Measurements from ENCODE around the gene C17orf75. TPM values are rescaled to one million over a fixed set of nuclear protein-coding genes. Genes with fewer than 3 reads are reported as not detected.

The C17orf75 gene
- total RNA-seq, 1 donor from 2014 or later, result 19.4 TPM

DNA sequence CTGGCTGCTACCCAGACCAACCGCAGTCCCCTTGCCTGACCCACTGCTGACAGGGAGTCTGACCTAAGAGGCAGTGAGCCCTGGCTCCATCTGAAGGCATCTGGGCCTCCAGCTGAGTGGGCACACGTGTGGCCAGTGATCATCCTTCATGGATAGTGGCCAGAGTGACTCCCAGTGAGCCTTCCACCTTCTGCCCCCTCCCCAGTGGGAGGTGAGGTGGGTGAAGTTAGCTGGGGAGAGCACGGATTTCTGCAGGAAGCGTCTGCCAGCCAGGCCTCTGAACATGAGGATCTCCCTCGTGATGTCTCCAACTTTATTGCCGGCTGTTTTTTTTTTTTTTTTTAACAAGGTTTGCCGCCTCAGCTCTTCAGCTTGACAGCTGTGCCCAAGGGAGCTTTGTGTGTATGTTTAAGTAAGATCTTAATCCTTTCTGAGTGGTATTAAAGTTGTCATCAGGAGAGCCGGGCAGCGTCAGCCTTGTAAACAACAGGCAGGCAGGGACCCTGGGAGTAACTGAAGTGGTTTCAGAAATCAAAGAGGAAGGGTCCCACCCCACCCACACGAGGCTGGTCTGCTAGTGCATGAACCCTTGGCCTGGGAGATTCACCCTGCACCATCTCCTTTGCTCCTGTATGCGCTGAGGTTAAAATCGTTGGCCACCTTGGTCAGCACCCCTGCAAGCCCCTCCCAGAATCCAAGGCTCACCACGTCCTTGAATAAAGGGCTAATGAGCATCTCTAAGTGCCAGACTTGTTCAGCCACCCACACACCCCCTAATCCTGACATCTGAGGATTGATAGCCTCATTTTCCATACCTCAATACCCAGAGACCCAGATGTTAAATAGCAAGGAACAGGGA, 43.0 kb downstream of the C17orf75 start:
- no peak overlapping the region for H3K27ac Mint-ChIP-seq (ENCODE audit: unreplicated experiment)
- no peak for DNase-seq (ENCODE audit: extremely low spot score, unreplicated experiment)
- TF ChIP-seq, protein P1, sequence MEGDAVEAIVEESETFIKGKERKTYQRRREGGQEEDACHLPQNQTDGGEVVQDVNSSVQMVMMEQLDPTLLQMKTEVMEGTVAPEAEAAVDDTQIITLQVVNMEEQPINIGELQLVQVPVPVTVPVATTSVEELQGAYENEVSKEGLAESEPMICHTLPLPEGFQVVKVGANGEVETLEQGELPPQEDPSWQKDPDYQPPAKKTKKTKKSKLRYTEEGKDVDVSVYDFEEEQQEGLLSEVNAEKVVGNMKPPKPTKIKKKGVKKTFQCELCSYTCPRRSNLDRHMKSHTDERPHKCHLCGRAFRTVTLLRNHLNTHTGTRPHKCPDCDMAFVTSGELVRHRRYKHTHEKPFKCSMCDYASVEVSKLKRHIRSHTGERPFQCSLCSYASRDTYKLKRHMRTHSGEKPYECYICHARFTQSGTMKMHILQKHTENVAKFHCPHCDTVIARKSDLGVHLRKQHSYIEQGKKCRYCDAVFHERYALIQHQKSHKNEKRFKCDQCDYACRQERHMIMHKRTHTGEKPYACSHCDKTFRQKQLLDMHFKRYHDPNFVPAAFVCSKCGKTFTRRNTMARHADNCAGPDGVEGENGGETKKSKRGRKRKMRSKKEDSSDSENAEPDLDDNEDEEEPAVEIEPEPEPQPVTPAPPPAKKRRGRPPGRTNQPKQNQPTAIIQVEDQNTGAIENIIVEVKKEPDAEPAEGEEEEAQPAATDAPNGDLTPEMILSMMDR (IDR thresholded peaks at IDR 0.05), result no peak

GRCh38 chr17:32298298-32298697, 43.7 kb downstream of the C17orf75 start:
- no peak for DNase-seq (ENCODE audit: extremely low spot score, unreplicated experiment)
- no peaks in the 10 kb centered on the region for H3K9me3 Mint-ChIP-seq (ENCODE audit: unreplicated experiment)
- H3K36me3 Mint-ChIP-seq (ENCODE audit: unreplicated experiment), result no peaks in the 10 kb centered on the region
- TF ChIP-seq, protein P1 (IDR thresholded peaks at IDR 0.05), result no peak
- H3K4me1 Mint-ChIP-seq (ENCODE audit: unreplicated experiment), result peaks cover 6% of the 10 kb centered on the region
- no peak overlapping the region for H3K27ac Mint-ChIP-seq (ENCODE audit: unreplicated experiment)
- H3K27me3 Mint-ChIP-seq (ENCODE audit: unreplicated experiment), result no peaks in the 10 kb centered on the region
- no peak overlapping the region for H3K4me3 Mint-ChIP-seq (ENCODE audit: unreplicated experiment)

More for the DNA sequence above, 43.0 kb downstream of the C17orf75 start:
- Mint-ChIP-seq H3K27me3 (ENCODE audit: unreplicated experiment) (no peaks in the 10 kb centered on the region), H3K9me3 (ENCODE audit: unreplicated experiment) (no peaks in the 10 kb centered on the region), H3K4me3 (ENCODE audit: unreplicated experiment) (no peak overlapping the region), H3K36me3 (ENCODE audit: unreplicated experiment) (no peaks in the 10 kb centered on the region), H3K4me1 (ENCODE audit: unreplicated experiment) (peaks cover 11% of the 10 kb centered on the region)

- H3K4me1 Mint-ChIP-seq (ENCODE audit: unreplicated experiment), result peaks cover 3% of the 10 kb centered on the region
- no peaks in the 10 kb centered on the region for H3K36me3 Mint-ChIP-seq (ENCODE audit: unreplicated experiment)
- DNase-seq (ENCODE audit: extremely low spot score, unreplicated experiment), result no peak
- no peaks in the 10 kb centered on the region for H3K9me3 Mint-ChIP-seq (ENCODE audit: unreplicated experiment)
- H3K4me3 Mint-ChIP-seq (ENCODE audit: unreplicated experiment), result no peak overlapping the region
- H3K27ac Mint-ChIP-seq (ENCODE audit: unreplicated experiment), result no peak overlapping the region
- TF ChIP-seq, protein P1 (IDR thresholded peaks at IDR 0.05), result no peak
- no peaks in the 10 kb centered on the region for H3K27me3 Mint-ChIP-seq (ENCODE audit: unreplicated experiment)
These were observed 44.1 kb downstream of the C17orf75 start for GRCh38 chr17:32297860-32298259.

GRCh38 chr17:32297424-32297823, 44.5 kb downstream of the C17orf75 start:
- peaks cover 3% of the 10 kb centered on the region for H3K4me1 Mint-ChIP-seq (ENCODE audit: unreplicated experiment)
- H3K27me3 Mint-ChIP-seq (ENCODE audit: unreplicated experiment), result no peaks in the 10 kb centered on the region
- no peak overlapping the region for H3K27ac Mint-ChIP-seq (ENCODE audit: unreplicated experiment)
- no peaks in the 10 kb centered on the region for H3K9me3 Mint-ChIP-seq (ENCODE audit: unreplicated experiment)
- no peak for DNase-seq (ENCODE audit: extremely low spot score, unreplicated experiment)
- TF ChIP-seq, protein P1 (IDR thresholded peaks at IDR 0.05), result no peak
- no peak overlapping the region for H3K4me3 Mint-ChIP-seq (ENCODE audit: unreplicated experiment)
- no peaks in the 10 kb centered on the region for H3K36me3 Mint-ChIP-seq (ENCODE audit: unreplicated experiment)

GRCh38 chr17:32292094-32292493, 49.9 kb downstream of the C17orf75 start:
- no peaks in the 10 kb centered on the region for H3K9me3 Mint-ChIP-seq (ENCODE audit: unreplicated experiment)
- H3K4me1 Mint-ChIP-seq (ENCODE audit: unreplicated experiment), result no peaks in the 10 kb centered on the region
- H3K27me3 Mint-ChIP-seq (ENCODE audit: unreplicated experiment), result no peaks in the 10 kb centered on the region
- no peak for DNase-seq (ENCODE audit: extremely low spot score, unreplicated experiment)
- H3K4me3 Mint-ChIP-seq (ENCODE audit: unreplicated experiment), result no peak overlapping the region
- TF ChIP-seq, protein P1 (IDR thresholded peaks at IDR 0.05), result no peak
- no peak overlapping the region for H3K27ac Mint-ChIP-seq (ENCODE audit: unreplicated experiment)
- H3K36me3 Mint-ChIP-seq (ENCODE audit: unreplicated experiment), result no peaks in the 10 kb centered on the region

Measured in osteocyte (in vitro differentiated cells).